ENCODE results near the gene ADORA2B. TPM values are rescaled to one million over a fixed set of nuclear protein-coding genes. Genes with fewer than 3 reads are reported as not detected.
A peak's percentile ranks its signal among the peaks of the same experiment; 100 is the strongest.

ADORA2B gene
- total RNA-seq, 1 donor from 2014 or later = 8.9 TPM

- H3K9me3 Mint-ChIP-seq (ENCODE audit: unreplicated experiment) = no peaks in the 10 kb centered on the region
- no peak overlapping the region for H3K27ac Mint-ChIP-seq (ENCODE audit: unreplicated experiment)
- peaks cover 35% of the 10 kb centered on the region for H3K4me1 Mint-ChIP-seq (ENCODE audit: unreplicated experiment)
- H3K36me3 Mint-ChIP-seq (ENCODE audit: unreplicated experiment) = peaks cover 22% of the 10 kb centered on the region
- no peak for DNase-seq (ENCODE audit: extremely low spot score, unreplicated experiment)
- H3K27me3 Mint-ChIP-seq (ENCODE audit: unreplicated experiment) = no peaks in the 10 kb centered on the region
- TF ChIP-seq CTCF (IDR thresholded peaks at IDR 0.05) = no peak
- H3K4me3 Mint-ChIP-seq (ENCODE audit: unreplicated experiment) = peak overlapping the region; percentile 93
Measured at GRCh38 chr17:15998031-15998562, 53.2 kb downstream of the ADORA2B start.

GRCh38 chr17:15999141-15999973 is 54.4 kb downstream of the ADORA2B start, which contains the start of the genes TTC19 and ZSWIM7:
TSS of gene TTC19 (plus strand) at chr17:15999824. CDS start at chr17:15999849, 25 bp downstream.
TSS of gene ZSWIM7 (minus strand) at chr17:15999704. CDS start at chr17:15999594, 110 bp downstream.
- Mint-ChIP-seq H3K4me3 (ENCODE audit: unreplicated experiment) (peak within 1 kb of the TSS; percentile 93), H3K9me3 (ENCODE audit: unreplicated experiment) (no peaks in the 10 kb centered on the region), H3K27ac (ENCODE audit: unreplicated experiment) (peak within 1 kb of the TSS; percentile 98), H3K27me3 (ENCODE audit: unreplicated experiment) (no peaks in the 10 kb centered on the region), H3K36me3 (ENCODE audit: unreplicated experiment) (peaks cover 31% of the 10 kb centered on the region), H3K4me1 (ENCODE audit: unreplicated experiment) (peaks cover 35% of the 10 kb centered on the region)
- DNase-seq (ENCODE audit: extremely low spot score, unreplicated experiment) = peak; percentile 97
- TF ChIP-seq CTCF (IDR thresholded peaks at IDR 0.05) = no peak

GRCh38 chr17:15999974-16000827 is 55.3 kb downstream of the ADORA2B start:
- Mint-ChIP-seq H3K27me3 (ENCODE audit: unreplicated experiment) (no peaks in the 10 kb centered on the region), H3K4me3 (ENCODE audit: unreplicated experiment) (peak overlapping the region; percentile 80), H3K27ac (ENCODE audit: unreplicated experiment) (peak overlapping the region; percentile 74), H3K9me3 (ENCODE audit: unreplicated experiment) (no peaks in the 10 kb centered on the region), H3K4me1 (ENCODE audit: unreplicated experiment) (peaks cover 33% of the 10 kb centered on the region), H3K36me3 (ENCODE audit: unreplicated experiment) (peaks cover 40% of the 10 kb centered on the region)
- DNase-seq (ENCODE audit: extremely low spot score, unreplicated experiment) = no peak
- TF ChIP-seq CTCF (IDR thresholded peaks at IDR 0.05) = no peak

- DNase-seq (ENCODE audit: extremely low spot score, unreplicated experiment) = no peak
- no peak for TF ChIP-seq CTCF (IDR thresholded peaks at IDR 0.05)
- Mint-ChIP-seq H3K27ac (ENCODE audit: unreplicated experiment) (peak overlapping the region; percentile 74), H3K4me1 (ENCODE audit: unreplicated experiment) (peaks cover 31% of the 10 kb centered on the region), H3K27me3 (ENCODE audit: unreplicated experiment) (no peaks in the 10 kb centered on the region), H3K9me3 (ENCODE audit: unreplicated experiment) (no peaks in the 10 kb centered on the region), H3K36me3 (ENCODE audit: unreplicated experiment) (peaks cover 51% of the 10 kb centered on the region), H3K4me3 (ENCODE audit: unreplicated experiment) (peak overlapping the region; percentile 80)
Measured at GRCh38 chr17:16001226-16001897, 56.4 kb downstream of the ADORA2B start.

Data from osteocyte (in vitro differentiated cells).